ENCODE measurements around the gene VAC14. TPM values are rescaled to one million over a fixed set of nuclear protein-coding genes. Genes with fewer than 3 reads are reported as not detected.
A peak's percentile ranks its signal among the peaks of the same experiment; 100 is the strongest.

VAC14 gene
- polyA plus RNA-seq, 10 donors: 20.1 to 30.6 (median 23.4) TPM

GRCh38 chr16:70788668-70789594 lies 12.0 kb downstream of the VAC14 start:
- DNase-seq: peak; percentile 60 to 89 (median 87)

- DNase-seq: no peak
Measured at GRCh38 chr16:70786020-70786755, 14.8 kb downstream of the VAC14 start.

- DNase-seq: no peak
Measured at GRCh38 chr16:70784692-70785555, 16.0 kb downstream of the VAC14 start.

- DNase-seq: no peak
Measured at GRCh38 chr16:70782237-70782636, 18.7 kb downstream of the VAC14 start.

GRCh38 chr16:70781800-70782199 lies 19.2 kb downstream of the VAC14 start:
- no peak for DNase-seq

- DNase-seq: no peak
Measured at GRCh38 chr16:70780546-70780945, 20.4 kb downstream of the VAC14 start.

- DNase-seq: no peak
Measured at GRCh38 chr16:70779361-70779760, 21.6 kb downstream of the VAC14 start.

GRCh38 chr16:70778901-70779309 lies 22.1 kb downstream of the VAC14 start:
- DNase-seq: peak; percentile 85 to 94 (median 90)

GRCh38 chr16:70777973-70778406 lies 23.0 kb downstream of the VAC14 start:
- no peak for DNase-seq

GRCh38 chr16:70777496-70777895 lies 23.5 kb downstream of the VAC14 start:
- DNase-seq: no peak

- no peak for DNase-seq
Measured at GRCh38 chr16:70775399-70775798, 25.6 kb downstream of the VAC14 start.

- DNase-seq: no peak
Measured at GRCh38 chr16:70774261-70774660, 26.7 kb downstream of the VAC14 start.

- DNase-seq: no peak
Measured at GRCh38 chr16:70772493-70772892, 28.5 kb downstream of the VAC14 start.

GRCh38 chr16:70770626-70771552 lies 30.1 kb downstream of the VAC14 start:
- DNase-seq: peak in 2 of 3 donors; percentile 59 to 71

- no peak for DNase-seq
Measured at GRCh38 chr16:70770291-70770625, 30.7 kb downstream of the VAC14 start.

GRCh38 chr16:70769761-70770160 lies 31.2 kb downstream of the VAC14 start:
- DNase-seq: no peak

GRCh38 chr16:70769131-70769530 lies 31.8 kb downstream of the VAC14 start:
- no peak for DNase-seq

GRCh38 chr16:70768203-70768580 lies 32.8 kb downstream of the VAC14 start:
- no peak for DNase-seq

- no peak for DNase-seq
Measured at GRCh38 chr16:70767377-70768202, 33.4 kb downstream of the VAC14 start.

- no peak for DNase-seq
Measured at GRCh38 chr16:70766658-70767057, 34.3 kb downstream of the VAC14 start.

All from muscle of back (tissue), 11 donors.